SHP77 treated with DMSO at 0.1 percent for 48 hours (cell line): ENCODE data around the gene NEK7.

Experiments
- DNase-seq: peaks from one replicate; lab custom pipeline; 2025; lab: John Stamatoyannopoulos, UW

NEK7 gene

GRCh38 chr1:198352975-198353695, 196.3 kb downstream of the NEK7 start:
- DNase-seq, result no peak

DNA sequence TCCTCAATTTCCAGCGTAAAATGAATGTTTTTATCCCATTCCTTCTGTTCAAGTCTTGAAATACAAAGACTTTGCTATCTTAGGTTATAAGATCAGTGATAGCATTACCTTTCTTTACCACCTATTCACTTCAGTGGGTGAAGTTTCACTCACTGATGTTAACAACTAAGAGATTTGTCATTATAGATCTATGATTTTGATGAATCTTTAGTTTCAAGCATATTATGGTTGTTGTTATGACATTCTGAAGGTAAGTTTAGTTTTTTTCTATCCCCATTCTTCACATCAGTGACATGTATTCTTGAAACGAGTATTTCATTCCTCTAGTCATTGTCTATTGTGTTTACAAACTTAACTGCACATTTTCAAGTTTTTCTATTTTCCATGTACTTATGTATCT, 201.1 kb downstream of the NEK7 start:
- no peak for DNase-seq

DNA sequence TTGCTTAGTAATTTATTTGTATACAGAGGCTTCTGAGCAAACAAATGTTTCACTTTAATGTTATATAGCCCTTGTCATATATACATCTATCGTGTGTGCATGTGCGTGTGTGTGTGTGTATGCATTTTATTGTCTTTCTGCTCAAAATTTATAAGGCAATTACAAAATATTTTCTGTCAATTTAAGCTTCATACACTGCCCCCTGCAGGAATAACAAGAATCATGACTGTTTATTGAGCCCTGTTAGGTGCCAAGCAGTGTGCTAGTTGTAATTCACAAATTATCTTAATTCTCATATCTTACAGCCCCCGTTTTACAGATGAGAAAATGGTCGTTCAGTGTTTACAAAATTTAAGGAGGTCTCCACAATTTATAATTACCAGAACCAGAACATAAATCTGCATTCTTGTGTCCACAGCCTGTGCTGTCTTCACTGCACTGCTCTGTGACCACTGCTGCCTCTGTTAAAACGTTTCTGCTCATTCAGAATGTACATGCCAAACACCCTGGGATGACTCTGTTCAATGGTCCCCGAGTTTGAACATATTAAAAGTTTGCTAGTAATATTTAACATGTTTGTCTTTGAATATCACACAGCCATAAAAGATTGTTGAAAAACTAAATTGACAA, 202.3 kb downstream of the NEK7 start:
- DNase-seq, result no peak

DNA sequence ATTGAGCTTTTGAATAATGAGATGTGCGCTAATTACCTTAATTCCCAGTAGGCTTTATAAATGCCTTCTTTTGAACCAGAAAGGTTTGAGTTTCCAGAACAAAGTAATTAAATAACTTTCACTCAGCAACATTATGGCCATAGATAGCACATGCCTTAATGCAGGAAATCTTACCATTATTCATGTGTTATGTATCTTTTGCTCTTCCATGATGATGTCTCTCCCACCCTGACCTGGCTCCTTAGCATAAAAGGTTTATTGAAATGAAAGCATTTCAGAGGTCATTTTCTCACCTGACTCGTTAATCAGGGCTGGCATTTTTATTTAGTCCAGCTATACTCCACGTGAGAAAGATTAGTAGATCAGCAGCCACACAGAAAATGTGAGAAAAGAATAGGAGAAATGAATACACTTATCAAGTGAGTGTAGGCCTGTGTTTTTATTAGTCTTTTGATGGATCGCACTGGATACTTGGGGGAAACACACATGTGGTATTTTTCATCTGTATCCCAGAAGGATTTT, 203.5 kb downstream of the NEK7 start:
- no peak for DNase-seq

DNA sequence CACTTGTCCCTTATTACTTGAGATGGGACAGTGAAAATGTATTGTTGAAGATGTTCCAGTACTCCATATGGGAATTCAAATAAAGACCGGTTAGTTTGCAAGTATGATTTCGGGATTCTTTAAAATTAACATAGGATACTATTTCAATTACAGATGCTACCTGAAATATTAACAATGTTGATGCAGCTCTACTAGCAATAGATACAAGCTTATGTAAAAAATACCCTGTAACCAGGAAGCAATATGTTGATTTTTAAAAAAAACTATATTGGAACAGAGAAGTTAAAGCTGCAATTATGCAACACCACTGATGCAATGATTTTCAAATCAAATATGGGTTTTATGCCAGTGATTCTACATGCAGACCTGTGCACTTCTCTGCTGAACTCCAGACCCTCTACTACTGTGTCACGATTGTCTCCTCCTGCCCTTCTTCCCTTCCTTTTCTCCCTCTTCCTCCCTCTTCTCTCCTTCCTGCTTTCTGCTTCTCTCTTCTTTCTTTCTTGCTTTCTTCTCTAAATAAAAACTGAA, 204.5 kb downstream of the NEK7 start:
- DNase-seq, result no peak

DNA sequence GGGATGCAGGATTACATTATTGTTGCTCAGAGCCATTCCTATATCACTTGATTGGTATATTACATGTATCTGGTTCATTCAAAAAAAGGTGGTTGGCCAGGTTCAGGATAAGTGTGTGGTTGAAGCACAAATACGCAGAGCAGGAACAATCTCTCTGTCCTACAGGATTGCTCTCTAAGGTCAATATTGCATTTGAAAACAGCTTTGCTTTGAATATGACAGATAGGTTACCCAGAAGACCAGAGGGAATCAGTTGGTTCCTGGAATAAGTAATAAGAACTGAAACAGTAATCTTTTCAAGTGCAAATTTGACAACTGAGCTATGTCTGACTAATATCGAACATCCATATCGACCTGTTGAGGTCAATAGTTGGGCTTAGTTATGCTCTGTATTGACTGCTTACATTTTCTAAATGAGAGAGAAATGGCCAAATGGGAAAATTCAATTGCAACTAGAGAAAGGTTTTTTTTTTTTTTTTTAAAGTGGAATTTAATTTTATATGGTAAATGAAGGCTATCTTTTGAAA, 206.9 kb downstream of the NEK7 start:
- DNase-seq, result no peak

GRCh38 chr1:198364471-198364870, 207.7 kb downstream of the NEK7 start:
- no peak for DNase-seq

DNA sequence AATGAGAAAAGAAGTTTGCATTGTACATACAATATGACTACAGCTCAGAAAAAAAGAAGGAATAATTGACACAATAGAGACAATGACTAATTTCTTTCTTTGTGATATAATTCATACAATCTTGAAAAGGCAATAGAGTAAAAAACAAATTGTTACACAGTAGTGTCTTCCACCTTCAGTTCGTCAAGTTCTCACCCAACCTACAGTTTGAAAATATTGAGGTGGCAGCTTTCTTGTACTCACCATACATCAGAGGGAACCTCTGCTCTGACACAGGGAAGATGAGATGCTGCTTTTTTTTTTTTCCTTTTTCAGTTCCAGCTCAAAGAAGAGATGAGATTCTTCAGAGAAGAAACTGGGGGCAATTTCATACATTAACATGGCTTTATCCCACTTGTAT, 210.5 kb downstream of the NEK7 start:
- no peak for DNase-seq

- no peak for DNase-seq
Observed at GRCh38 chr1:198370996-198371395, 214.2 kb downstream of the NEK7 start.
